Esophagus mucosa (tissue), 1 donor: ENCODE data around the gene CFHR2. TPM values are rescaled to one million over a fixed set of nuclear protein-coding genes. Genes with fewer than 3 reads are reported as not detected.

Source experiments
- ATAC-seq: fragments of 200-7000 bp; cut with Tn5 transposase; one replicate; pipeline ENCODE4 v1.9.1; 2020
- total RNA-seq: library from RNA; stranded (reverse); gene quantifications from one replicate; pipeline ENCODE4 v1.2.4, GENCODE V29; 2023
- donor health status: DM: yes; HTN: yes; CAD: no.

Gene CFHR2
- total RNA-seq, 1 donor from 2014 or later: not detected

DNA sequence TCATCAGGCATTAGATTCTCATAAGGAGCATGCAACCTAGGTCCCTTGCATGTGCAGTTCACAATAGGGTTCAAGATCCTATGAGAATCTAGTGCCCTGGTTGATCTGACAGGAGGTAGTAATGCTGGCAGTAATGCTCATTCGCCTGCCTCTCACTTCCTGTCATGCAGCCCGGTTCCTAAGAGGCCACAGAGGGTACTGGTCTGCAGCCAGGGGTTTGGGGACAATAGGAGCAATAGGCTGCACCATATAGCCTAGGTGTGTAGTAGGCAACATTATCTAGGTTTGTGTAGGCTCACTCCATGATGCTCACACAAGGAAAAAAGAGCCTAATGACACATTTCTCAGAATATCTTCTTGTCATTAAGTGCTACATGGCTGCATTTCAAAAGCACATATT is 59.6 kb downstream of the CFHR2 start:
- ATAC-seq: no peak

DNA sequence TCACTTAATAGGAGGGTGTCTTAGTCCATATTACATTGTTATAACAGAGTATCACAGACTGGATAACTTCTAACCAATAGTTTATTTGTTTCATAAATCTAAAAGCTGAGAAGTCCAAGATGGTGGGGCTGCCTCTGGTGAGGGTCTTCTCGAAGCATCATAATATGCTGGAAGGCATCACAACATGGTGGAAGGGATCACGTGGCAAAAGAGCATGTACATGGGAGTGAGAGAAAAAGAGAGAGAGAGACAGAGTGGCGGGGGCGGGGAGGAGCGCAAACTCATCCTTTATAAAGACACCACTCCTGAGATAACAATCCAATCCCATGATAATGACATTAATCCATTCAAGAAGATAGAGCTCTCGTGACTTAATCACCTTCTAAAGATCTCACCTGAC is 65.3 kb downstream of the CFHR2 start:
- no peak for ATAC-seq

Other genes with a start within 250 kb of the CFHR2 start
- gene CFHR3, start 168.9 kb upstream of the CFHR2 start, total RNA-seq: 0.36 TPM
- 0.60 TPM for gene CFHR1, start 124.0 kb upstream of the CFHR2 start, total RNA-seq
- gene CFHR4, start 55.7 kb upstream of the CFHR2 start, total RNA-seq: not detected
- gene CFHR5, start 33.8 kb downstream of the CFHR2 start, total RNA-seq: not detected
- not detected for gene F13B, start 123.5 kb downstream of the CFHR2 start, total RNA-seq
- 13.4 TPM for gene ASPM, start 202.9 kb downstream of the CFHR2 start, total RNA-seq